MM.1S (cell line): Measurements from ENCODE around the gene AGTR2.

ENCODE experiments used
- DNase-seq: peaks from one replicate; pipeline ENCODE4 v3.0.0-alpha.2; 2015
- H2AFZ ChIP-seq: fragments of 300-600 bp; sonication (generic); 2 replicates; pipeline ENCODE4 v1.6.0; 2016; ENCODE audit warnings: antibody characterized with exemption, low read length
- H3F3A ChIP-seq: fragments of 300-600 bp; sonication (generic); 2 replicates; pipeline ENCODE4 v1.6.1; 2016; ENCODE audit warnings: mild to moderate bottlenecking, antibody characterized with exemption, low read length, moderate library complexity, mixed read lengths; ENCODE audit not compliant: insufficient read depth
- H3K27ac ChIP-seq: fragments of 300-600 bp; sonication (generic); 2 replicates; pipeline ENCODE4 v1.5.1; 2016; ENCODE audit warnings: mild to moderate bottlenecking, low read length
- H3K27me3 ChIP-seq: fragments of 300-600 bp; sonication (generic); replicated peaks from 2 replicates; pipeline ENCODE4 v1.6.0; 2016; ENCODE audit warnings: low read length; ENCODE audit not compliant: insufficient read depth
- H3K36me3 ChIP-seq: fragments of 300-600 bp; sonication (generic); replicated peaks from 2 replicates; pipeline ENCODE4 v1.6.1; 2016; ENCODE audit warnings: mild to moderate bottlenecking, low read length, mixed read lengths; ENCODE audit not compliant: insufficient read depth
- H3K4me1 ChIP-seq: fragments of 300-600 bp; sonication (generic); 2 replicates; pipeline ENCODE4 v1.6.1; 2016; ENCODE audit warnings: low read length, mixed read lengths
- H3K4me2 ChIP-seq: fragments of 300-600 bp; sonication (generic); 2 replicates; pipeline ENCODE4 v1.6.0; 2016; ENCODE audit warnings: low read depth, low read length
- H3K4me3 ChIP-seq: fragments of 300-600 bp; sonication (generic); 2 replicates; pipeline ENCODE4 v1.5.1; 2016; ENCODE audit warnings: low read length, mixed read lengths
- H3K79me2 ChIP-seq: fragments of 300-600 bp; sonication (generic); 2 replicates; pipeline ENCODE4 v1.6.1; 2016; ENCODE audit warnings: mixed run types, low read length, mixed read lengths
- H3K9ac ChIP-seq: fragments of 300-600 bp; sonication (generic); 2 replicates; pipeline ENCODE4 v1.6.1; 2016; ENCODE audit warnings: low read length, mixed read lengths
- H3K9me2 ChIP-seq: fragments of 300-600 bp; sonication (generic); replicated peaks from 2 replicates; pipeline ENCODE4 v1.6.1; 2016; ENCODE audit warnings: mild to moderate bottlenecking, low read length, mixed read lengths; ENCODE audit not compliant: insufficient read depth
- H3K9me3 ChIP-seq: fragments of 300-600 bp; sonication (generic); replicated peaks from 2 replicates; pipeline ENCODE4 v1.6.1; 2016; ENCODE audit warnings: mild to moderate bottlenecking, low read length, mixed read lengths; ENCODE audit not compliant: insufficient read depth
- H4K20me1 ChIP-seq: fragments of 300-600 bp; sonication (generic); 2 replicates; pipeline ENCODE4 v1.6.1; 2016; ENCODE audit warnings: mild to moderate bottlenecking, low read length, moderate library complexity, mixed read lengths; ENCODE audit not compliant: insufficient read depth
- CTCF ChIP-seq: fragments of 300-600 bp; sonication (generic); IDR thresholded peaks from 2 replicates; pipeline ENCODE4 v1.5.1; 2016; ENCODE audit warnings: antibody characterized with exemption, low read length, mixed read lengths
- EZH2 ChIP-seq: fragments of 300-600 bp; sonication (generic); optimal IDR thresholded peaks from 2 replicates; pipeline ENCODE3; 2017; ENCODE audit warnings: low read depth, mild to moderate bottlenecking, antibody characterized with exemption, low read length, mixed read lengths
- EZH2phosphoT487 ChIP-seq: fragments of 300-600 bp; sonication (generic); IDR thresholded peaks from 2 replicates; pipeline ENCODE4 v1.6.1; 2018; ENCODE audit warnings: antibody characterized with exemption, low read length

The AGTR2 gene

GRCh38 chrX:116172976-116173375 lies 2.4 kb downstream of the AGTR2 start:
- H3K27me3 ChIP-seq = no peaks in the 10 kb centered on the region
- TF ChIP-seq EZH2 = no peak
- no peak for TF ChIP-seq CTCF
- no peak for TF ChIP-seq EZH2phosphoT487

GRCh38 chrX:116181300-116181699 lies 10.8 kb downstream of the AGTR2 start:
- no peak for DNase-seq
- Histone ChIP-seq H3K4me2 (no peak overlapping the region), H3K9ac (no peak overlapping the region), H3K4me1 (no peaks in the 10 kb centered on the region), H3F3A (no peaks in the 10 kb centered on the region), H3K27me3 (no peaks in the 10 kb centered on the region), H3K36me3 (no peaks in the 10 kb centered on the region), H2AFZ (no peak overlapping the region), H3K4me3 (no peak overlapping the region), H4K20me1 (no peaks in the 10 kb centered on the region), H3K79me2 (no peaks in the 10 kb centered on the region), H3K9me3 (no peaks in the 10 kb centered on the region), H3K27ac (no peak overlapping the region), H3K9me2 (no peaks in the 10 kb centered on the region)
- TF ChIP-seq EZH2phosphoT487 = no peak
- TF ChIP-seq CTCF = no peak
- TF ChIP-seq EZH2 = no peak

More at GRCh38 chrX:116172976-116173375, 2.4 kb downstream of the AGTR2 start:
- Histone ChIP-seq H2AFZ (no peak overlapping the region), H3K4me3 (no peak overlapping the region), H3K9ac (no peak overlapping the region), H3K9me3 (no peaks in the 10 kb centered on the region), H4K20me1 (no peaks in the 10 kb centered on the region), H3K36me3 (no peaks in the 10 kb centered on the region), H3K9me2 (no peaks in the 10 kb centered on the region), H3K79me2 (no peaks in the 10 kb centered on the region), H3K4me1 (no peaks in the 10 kb centered on the region), H3F3A (no peaks in the 10 kb centered on the region), H3K27ac (no peak overlapping the region), H3K4me2 (no peak overlapping the region)
- DNase-seq = no peak

GRCh38 chrX:116185163-116185562 lies 14.6 kb downstream of the AGTR2 start:
- Histone ChIP-seq H3K9ac (no peak overlapping the region), H3K79me2 (no peaks in the 10 kb centered on the region), H3F3A (no peaks in the 10 kb centered on the region), H3K9me2 (no peaks in the 10 kb centered on the region), H3K27ac (no peak overlapping the region), H4K20me1 (no peaks in the 10 kb centered on the region), H3K27me3 (no peaks in the 10 kb centered on the region), H3K36me3 (no peaks in the 10 kb centered on the region), H3K9me3 (no peaks in the 10 kb centered on the region), H2AFZ (no peak overlapping the region), H3K4me1 (no peaks in the 10 kb centered on the region), H3K4me3 (no peak overlapping the region), H3K4me2 (no peak overlapping the region)
- no peak for TF ChIP-seq EZH2
- TF ChIP-seq CTCF = no peak
- TF ChIP-seq EZH2phosphoT487 = no peak
- no peak for DNase-seq
